ENCODE results near the gene BIVM.

DNA sequence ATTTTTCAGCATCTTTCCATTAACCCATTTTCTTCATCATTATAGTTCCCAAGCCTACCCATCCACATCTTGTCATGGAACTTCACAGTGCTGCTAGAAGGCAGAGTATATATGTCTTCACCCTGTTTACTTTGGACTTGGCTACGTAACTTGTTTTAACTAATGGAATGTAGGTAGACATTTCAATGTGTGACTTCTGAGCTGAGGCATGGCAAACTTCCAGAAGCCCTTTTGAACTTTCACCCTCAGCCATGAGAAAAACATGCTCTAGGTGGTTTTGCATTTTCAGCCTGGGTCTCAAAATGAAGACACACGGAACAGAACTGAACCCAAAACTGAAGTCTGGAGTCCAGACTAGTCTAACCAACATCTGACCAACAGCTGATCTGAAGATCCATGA is 28.5 kb upstream of the BIVM start:
- TF ChIP-seq, protein P1, sequence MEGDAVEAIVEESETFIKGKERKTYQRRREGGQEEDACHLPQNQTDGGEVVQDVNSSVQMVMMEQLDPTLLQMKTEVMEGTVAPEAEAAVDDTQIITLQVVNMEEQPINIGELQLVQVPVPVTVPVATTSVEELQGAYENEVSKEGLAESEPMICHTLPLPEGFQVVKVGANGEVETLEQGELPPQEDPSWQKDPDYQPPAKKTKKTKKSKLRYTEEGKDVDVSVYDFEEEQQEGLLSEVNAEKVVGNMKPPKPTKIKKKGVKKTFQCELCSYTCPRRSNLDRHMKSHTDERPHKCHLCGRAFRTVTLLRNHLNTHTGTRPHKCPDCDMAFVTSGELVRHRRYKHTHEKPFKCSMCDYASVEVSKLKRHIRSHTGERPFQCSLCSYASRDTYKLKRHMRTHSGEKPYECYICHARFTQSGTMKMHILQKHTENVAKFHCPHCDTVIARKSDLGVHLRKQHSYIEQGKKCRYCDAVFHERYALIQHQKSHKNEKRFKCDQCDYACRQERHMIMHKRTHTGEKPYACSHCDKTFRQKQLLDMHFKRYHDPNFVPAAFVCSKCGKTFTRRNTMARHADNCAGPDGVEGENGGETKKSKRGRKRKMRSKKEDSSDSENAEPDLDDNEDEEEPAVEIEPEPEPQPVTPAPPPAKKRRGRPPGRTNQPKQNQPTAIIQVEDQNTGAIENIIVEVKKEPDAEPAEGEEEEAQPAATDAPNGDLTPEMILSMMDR (IDR thresholded peaks at IDR 0.05; ENCODE audit: extremely low read depth in 1 of 2, insufficient read depth in 1 of 2, low read depth in 1 of 2, low read length in 2 of 2): no peak
- no peak for TF ChIP-seq POLR2A (IDR thresholded peaks at IDR 0.05; ENCODE audit: low read depth, low read length)
